GM18861 (cell line): ENCODE data around the gene CLIP2.
"Not testable (repeated sequence)": the region's sequence is repeated elsewhere in the genome, so short reads cannot be mapped to it uniquely, and the experiment has no call there.

ENCODE experiments used
- ATAC-seq: cut with Tn5 transposase; IDR thresholded peaks from one replicate; pipeline ENCODE4 v1.9.1; 2021; ENCODE audit not compliant: unreplicated experiment

The CLIP2 gene

DNA sequence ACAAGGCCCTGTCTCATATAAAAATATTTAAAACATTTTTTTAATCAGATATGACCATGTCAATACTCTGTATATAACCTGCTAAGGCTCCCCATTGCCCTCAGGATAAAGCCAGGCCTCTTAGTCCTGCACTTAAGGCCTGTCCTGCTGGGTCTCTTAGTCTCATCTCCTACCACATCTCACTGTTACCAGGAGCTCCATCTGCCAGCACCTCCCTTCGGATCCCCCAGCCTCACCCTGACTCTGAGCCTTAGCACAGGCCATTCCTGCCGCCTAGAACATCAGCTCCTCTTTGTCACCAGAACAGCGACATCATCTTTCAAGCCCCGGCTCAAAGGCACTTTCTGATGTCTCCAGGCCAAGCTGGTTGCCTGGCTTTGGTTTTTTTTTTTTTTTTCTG lies 138.8 kb downstream of the CLIP2 start:
- no peak for ATAC-seq

DNA sequence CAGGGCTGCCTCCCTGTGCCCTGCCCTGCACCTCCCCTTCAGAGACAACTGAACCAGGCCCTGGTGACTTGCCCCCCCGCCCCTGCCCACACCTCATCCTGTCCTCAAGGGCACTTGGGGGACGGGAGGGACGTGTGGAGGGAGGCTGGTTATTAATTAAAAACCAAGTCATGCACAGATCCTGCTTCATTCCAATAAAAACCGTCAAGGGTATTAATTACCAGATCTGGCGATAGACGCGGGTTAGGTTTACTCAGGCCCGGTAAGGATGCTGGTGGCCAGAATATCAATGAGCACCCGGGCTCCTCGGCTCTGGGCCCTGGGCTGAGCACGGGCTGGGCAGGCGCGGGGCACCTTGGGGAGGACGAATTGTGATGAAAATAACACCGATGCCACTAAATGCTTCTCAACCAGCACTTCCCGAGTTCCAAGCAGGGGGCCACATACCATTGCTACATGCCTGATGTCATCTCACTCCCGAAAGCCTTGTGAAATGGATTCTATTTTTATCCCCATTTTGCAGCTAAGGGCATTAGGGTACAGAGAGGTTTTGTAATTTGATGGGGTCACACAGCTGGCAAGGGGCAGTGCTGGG lies 140.0 kb downstream of the CLIP2 start:
- ATAC-seq, result no peak

DNA sequence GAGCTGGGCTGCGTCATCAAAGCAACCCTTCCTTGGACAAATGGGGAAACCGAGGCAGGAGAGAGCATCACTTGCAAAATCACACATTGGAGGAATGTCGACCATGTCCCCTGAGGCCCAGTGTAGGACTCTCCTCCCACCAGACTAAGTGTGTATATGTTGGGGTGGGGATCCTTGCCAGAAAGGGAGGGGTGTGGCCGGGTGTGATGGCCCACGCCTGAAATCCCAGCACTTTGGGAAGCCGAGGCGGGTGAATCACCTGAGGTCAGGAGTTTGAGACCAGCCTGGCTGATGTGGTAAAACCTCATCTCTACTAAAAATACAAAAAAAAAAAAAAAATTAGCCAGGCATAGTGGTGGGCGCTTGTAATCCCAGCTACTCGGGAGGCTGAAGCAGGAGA lies 141.2 kb downstream of the CLIP2 start:
- ATAC-seq, result not testable (repeated sequence)

DNA sequence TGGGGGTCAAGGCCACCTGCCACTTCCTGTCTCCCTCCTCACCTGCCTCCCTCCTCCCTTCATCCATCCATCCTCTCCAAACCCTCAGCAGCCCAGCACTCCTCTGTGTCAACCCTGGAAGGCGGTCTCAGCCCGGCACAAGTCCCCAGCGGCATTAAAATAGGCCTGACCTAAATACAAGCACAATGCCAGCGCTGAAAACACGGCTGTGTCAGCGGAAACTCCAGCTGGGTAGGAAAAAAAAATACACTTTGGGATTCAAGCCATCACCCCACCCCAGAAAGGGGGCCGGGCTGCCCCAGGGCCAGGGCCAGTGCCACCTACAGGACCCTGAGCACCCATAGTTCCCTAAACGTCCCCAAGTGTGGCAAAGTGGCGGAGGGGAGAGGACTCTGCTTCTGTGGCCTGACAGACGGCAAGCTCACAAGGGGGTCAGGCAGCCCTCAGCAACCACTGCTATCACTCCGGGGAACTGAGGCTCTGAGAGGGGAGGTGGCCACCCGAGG lies 141.8 kb downstream of the CLIP2 start:
- no peak for ATAC-seq

DNA sequence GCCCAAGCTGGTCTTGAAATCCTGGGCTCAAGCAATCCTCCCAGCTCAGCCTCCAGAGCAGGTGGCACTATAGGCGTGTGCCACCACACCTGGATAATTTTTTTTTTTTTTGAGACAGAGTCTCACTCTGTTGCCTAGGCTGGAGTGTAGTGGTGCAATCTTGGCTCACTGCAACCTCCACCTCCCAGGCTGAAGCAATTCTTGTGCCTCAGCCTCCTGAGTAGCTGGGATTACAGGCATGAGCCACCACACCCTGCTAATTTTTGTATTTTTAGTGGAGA lies 148.0 kb downstream of the CLIP2 start:
- ATAC-seq, result not testable (repeated sequence)

DNA sequence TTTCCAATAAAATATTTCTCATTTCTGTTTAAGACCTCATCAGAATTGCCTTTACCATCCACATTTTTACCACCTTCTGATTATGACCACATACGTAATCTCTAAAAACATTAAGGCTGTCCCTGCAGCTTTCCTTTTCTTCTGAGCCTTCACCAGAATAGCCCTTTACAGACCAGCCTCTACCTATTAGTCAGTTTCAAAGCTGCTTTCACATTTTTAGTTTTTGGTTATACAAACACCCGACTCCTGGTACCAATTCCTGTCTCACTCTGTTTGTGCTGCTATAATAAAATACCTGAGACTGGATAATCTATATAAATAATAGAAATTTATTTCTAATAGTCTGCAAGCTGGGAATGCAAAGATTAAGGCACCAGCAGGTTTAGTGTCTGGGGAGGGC lies 149.1 kb downstream of the CLIP2 start:
- ATAC-seq, result no peak

DNA sequence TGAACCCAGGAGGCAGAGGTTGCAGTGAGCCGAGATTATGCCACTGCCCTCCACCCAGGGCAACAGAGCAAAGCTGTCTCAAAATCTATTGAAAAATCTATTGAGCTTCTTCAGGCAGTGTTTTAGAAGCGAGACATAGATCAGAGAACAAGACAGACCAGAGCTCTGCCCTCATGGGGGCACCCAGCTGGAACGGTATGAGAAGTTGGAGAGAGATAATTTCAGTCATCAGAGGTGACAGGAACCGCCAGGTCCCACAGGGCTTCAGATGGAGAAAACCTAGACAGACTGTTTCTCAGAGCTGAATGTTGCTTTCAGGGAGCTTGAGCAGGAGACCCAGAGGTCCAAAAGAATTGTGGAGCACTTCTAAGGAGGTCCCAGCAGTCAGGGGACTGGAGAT lies 150.3 kb downstream of the CLIP2 start:
- ATAC-seq, result no peak

DNA sequence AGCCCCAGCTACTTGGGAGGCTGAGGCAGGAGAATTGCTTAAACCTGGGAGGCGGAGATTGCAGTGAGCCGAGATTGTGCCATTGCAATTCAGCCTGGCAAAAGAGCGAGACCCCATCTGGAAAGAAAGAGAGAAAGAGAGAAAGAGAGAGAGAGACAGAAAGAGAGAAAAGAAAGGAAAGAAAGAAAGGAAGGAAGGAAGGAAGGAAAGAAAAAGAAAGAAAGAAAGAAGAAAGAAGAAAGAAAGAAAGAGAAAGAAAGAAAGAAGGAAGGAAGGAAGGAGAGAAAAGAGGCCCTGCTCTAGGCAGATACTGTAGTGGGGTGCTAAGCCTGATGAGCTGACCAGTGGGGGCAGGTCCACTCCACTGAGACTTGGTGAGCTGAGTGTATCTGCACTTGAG lies 150.9 kb downstream of the CLIP2 start:
- not testable (repeated sequence) for ATAC-seq

DNA sequence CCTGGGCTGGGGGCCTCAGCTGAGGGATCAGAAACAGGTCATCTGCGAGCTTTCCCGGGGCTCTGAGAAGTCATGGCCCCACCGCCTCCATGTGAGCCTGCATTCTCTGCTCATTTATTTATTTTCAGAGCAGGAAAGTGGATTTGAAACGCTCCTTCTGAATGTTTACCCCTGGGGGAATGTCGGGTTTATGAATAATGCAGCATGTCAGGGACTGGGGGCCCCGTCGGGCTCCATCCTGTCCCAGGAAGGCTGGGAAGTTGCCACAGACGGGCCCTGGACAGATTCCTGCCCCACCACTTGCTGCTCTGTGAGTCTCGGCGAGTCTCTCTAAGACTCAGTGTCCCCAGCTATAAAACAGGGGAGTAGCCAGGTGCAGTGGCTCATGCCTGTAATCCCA lies 152.6 kb downstream of the CLIP2 start:
- no peak for ATAC-seq

DNA sequence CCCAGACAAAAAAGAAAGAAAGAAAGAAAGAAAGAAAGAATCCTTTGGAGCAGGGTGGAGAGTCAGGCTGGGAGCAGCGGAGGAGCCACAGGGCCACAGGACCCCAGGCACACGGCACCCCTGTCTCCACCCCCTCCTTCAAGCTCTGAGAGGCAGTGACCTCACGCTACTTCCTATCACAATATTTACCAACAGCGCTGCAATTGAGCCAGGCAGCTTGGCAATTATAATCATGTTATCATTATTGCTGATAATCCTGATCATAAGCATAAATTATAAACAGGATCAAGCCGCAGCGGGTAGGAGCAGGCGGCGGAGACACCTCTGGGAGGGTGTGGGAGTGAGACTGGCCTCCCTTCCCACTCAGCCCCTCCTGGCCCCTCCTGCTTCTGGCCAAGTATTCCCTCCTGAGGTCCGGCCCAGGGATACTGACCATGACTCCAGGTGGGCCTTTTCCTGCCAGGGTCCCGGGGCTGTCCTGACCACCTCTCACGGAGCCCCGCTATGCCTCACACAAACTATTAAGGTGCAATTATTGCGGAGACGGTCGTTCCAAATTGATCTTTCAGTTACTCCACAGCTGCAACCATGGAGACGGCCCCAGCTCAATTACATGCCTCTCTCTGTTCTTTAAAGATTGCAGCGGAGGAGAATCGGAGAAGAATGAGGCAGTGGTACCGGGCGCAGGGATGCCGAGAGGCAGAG lies 154.5 kb downstream of the CLIP2 start:
- ATAC-seq, result no peak

DNA sequence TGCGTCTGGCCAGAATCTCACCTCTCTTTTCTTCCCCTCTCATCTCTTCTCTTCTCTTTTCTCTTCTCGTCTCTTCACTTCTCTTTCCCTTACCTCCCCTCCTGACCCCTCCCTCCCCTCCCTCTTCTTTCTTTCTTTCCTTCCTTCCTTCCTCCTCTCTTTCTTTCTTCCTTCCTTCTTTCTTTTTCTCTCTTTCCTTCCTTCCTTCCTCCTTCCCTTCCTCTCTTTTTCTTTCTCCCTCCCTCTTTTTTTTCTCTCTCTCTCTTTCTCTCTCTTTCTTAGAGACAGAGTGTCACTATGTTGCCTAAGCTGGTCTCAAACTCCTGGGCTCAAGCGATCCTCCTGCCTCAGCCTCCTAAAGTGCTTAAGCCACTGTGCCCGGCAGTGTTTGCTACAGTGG lies 159.9 kb downstream of the CLIP2 start:
- ATAC-seq, result no peak

DNA sequence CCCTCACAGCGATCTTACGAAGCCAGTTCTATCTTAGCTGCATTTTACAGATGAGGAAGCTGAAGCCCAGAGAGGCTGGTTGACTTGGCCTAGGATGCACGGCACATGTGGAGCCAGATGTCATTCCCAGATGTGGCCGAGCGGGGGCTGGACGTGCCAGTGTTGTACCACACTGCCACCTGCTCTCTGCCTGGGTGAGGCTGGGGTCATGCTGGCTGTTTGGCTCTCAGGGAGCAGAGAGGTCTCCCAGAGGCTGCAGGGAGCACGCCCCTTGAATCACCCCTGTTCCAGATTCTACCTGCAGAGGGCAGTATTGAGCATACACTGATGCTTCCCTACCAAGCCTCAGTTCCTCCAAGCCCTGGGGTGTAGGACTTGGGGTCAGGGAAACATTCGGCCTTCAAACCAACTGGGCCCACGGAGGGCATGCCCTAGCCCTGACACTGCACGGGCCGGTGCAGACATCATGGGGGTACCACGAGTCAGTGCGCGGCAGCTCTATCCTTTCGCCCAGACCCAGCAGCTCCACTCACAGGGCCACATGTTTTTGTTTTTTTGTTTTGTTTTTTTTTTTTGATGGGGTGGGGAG lies 160.7 kb downstream of the CLIP2 start:
- no peak for ATAC-seq

DNA sequence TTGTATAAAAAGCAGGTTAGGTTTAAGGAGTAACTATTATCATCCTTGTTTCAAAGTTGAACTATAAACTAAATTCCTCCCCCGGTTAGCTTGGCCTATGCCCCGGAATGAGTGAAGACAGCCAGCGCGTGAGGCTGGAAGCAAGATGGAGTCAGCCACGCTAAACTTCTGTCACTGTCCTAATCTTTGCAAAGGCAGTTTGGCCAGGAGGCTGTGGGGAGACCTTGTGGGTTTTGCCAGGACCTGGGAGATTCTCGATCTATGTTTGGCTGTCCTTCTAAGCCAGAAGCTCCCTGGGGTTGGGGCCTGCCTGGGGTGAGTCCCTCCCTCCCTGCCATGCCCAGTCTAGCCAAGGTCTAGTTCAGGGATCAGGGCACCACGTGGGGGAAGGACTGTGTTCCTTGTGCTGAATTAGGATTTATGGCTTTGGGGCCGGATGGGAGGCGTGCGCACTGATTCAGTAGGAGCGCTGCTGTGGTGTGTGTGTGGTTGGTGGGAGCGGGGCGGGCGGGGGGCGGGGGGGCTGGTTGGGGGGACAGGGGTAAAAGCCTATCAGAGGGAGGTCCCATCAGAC lies 163.6 kb downstream of the CLIP2 start:
- ATAC-seq, result no peak

DNA sequence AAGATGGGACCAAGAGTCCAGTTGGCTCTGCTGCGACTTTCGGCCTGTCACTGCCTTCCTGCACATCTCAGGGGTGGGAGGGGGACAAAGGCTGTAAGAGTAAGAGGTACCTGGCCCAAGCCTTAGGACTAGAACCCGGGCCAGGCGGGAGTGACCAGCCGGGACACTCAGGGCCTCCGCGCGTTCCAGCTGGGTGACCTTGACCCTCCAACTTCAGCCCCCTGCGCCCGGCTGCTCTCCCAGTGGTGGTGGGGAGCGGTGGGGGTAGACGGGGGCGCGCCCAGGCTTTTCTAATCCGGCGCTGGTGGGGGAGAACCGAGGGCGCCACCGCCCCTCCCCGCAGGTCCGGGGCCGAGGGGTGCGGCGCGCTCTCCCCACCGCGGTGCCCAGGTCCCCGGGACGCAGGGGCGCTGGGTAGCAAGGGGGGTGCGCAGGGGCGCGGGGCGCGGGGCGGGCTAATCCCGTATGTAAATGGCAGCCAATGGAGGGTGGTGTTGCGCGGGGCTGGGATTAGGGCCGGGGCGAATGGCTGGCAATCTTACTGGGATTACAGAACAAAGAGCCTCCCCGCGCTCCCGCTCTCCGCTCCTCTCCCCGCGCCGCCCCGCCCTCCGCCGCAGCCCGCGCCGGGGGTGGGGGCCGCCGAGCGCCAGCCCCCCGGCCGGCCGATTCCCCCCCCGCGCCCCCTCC lies 164.3 kb downstream of the CLIP2 start, which contains the start of gene GTF2IRD1:
TSS of gene GTF2IRD1 (plus strand) at position 585 of the 690 bp plus-strand sequence. CDS start 54,175 bp downstream, outside the sequence.
- ATAC-seq, result no peak

DNA sequence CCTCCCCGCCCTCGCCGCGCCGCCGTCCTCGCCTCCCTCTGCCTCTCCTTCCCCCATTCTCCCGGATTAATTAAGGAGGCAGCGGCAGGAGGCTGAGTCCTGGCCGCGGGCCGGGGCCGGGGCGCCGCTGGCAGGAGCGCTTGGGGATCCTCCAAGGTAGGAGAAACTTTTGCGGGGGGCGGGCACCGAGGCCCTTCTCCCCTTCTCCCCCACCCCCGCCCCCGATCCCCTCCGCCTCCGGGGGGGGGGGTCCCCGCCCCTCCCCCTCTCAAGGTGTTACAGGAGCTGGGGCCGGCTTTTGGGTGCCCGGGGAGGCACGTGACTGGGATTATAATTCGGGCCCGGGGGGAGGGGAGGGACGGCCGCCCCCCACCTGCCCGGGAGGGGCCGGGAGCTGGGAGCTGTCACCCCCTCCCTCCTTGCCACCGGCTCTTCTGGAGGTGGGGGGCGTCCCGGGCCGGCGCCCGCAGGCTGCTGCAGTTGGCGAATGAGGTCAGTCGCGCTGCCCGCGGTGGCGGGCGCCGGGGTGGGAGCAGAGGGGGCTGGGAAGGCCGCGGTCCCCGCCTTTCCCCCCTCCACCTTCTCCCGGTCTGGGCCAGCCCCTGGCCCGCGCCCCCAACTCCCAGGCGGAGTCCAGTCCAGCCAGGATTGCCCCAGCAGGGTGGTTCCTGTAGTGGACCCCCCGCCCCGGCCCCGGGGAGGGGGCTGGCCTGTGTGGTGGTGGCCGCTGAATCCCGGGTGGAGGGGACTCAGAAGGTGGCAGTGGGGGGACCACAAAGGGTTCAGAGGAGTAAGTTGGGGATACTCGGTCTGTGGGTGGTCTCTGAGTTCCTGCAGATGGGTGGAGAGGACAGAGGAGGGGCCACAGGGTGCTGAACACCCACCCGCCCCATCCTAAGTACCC lies 165.1 kb downstream of the CLIP2 start:
- no peak for ATAC-seq

DNA sequence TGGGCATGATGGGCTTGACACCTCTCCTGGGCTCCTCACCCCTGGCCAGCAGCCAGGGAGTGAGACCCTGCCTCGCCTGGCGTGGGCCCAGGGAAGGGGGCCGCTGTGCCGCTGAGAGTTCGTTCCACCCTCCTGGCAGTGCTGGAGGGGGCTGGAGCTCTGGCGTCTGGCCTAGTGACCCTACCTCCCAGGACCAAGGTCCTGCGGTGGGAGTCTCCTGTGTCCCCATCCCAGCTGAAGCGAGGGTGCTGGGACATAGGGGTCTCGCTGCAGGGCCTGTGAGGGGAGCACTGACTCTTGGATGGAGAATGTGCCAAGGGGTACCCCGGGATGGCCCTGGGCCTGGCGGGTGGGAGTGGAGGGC lies 165.7 kb downstream of the CLIP2 start:
- no peak for ATAC-seq

DNA sequence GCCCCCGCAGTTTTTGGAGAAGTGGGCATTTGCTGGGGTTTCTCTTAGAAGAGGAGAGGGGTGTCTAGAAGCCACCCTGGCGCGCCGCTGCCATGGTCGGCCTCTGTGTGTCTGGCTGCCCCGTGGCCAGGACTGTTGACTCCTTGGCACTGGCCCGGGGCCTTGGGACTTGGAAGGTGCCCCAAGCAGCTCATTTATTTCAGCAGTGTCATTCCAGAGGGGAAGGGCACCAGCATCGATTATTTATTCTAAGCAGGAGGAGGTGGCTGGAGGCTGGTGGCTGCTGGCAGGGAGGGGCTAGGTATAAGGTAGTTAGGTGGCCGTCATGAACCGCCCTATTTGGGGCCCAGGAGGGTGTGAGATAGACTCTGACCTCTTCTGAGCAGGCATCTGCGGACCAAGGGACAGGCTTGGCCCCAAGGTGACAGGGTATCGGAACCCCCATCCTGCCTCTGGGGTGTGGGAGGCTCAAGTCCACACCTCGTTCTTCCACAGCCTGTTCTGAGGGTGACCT lies 166.1 kb downstream of the CLIP2 start:
- ATAC-seq, result no peak
